ENCODE data around the gene SEC61G.

The SEC61G gene

DNA sequence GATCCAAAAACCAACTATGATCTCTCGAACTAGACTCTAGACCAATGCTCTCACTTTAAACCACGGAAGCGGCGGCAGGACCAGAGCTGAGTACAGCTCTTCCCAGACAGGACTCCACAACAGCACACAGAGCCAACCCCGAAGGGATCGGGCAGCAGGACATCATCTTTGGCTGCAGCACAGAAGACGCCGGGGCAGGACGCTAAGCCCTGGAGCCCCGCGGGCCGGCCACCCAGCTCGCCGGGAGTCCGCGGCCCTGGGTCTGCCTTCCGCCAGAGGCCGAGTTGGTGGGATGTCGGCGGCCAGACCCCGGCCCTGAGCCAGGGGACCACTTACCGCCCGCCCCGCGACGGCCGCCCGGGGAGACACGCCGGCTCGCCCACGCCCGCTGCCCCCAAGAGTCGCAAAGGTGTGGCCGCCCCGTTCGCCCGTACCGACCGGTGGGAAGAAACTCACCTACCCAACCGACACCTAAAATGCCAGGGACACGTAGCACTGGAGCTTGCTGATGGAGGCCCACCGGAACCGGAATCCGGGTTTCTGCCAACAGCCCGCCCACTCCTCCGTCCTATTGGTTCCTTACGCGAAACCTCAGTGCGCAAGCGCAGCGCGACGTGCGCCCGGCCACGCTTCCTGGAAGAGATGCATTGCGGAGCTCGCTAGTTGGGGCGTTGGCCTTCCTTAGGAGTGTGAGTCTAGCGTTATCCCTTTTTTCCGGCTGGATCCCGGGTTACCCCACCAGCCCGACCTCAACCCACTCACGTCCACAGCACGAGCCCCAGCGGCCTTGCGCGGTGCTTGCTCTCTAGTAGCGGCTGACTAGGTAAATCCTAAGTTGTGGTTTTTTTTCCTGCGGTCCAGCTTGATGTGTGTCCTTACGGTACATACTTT, at the start of gene SEC61G:
TSS of gene SEC61G (minus strand) at position 510 of the 891 bp plus-strand sequence. CDS start 1,623 bp downstream, outside the sequence.
- DNase-seq = peak; percentile 64

DNA sequence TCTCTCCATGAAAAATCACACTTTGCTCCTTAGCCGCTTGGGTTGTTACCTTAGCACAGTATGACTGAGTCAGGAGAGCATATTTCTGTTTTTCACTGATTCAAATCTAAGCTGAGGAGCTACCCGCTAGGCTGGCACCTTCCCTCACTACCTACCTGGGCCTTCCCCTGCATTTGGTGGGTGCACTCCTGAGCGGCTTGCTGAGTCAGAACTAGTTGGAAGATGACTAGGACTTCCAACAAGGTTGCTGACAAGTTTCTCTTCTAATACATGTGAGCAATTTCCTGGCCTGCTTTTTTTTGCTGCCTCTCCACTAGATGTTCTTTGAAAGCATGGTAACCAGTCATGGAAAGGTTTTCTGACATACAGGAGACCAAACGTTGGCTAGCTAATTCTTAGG, 43.8 kb upstream of the SEC61G start:
- DNase-seq = no peak

DNA sequence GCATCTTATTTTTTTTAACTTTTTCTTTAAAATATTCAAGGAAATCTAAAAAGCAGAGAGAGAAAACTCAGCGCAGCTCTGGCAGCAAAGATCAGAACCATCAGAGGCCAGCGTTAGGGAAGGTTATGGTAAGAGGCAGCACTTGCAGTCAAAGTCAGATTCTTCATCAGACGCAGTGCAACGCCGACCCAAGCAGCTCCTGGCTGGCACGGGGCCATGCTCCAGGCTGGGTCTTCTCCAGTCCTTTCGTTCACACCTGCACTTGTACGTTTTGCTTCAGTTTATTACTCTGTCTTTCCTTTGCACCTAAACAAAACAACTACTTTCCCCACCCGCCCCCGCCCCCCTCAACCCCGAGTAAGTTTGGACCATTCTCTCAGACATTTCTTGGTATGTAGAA, 43.1 kb upstream of the SEC61G start:
- DNase-seq = no peak

DNA sequence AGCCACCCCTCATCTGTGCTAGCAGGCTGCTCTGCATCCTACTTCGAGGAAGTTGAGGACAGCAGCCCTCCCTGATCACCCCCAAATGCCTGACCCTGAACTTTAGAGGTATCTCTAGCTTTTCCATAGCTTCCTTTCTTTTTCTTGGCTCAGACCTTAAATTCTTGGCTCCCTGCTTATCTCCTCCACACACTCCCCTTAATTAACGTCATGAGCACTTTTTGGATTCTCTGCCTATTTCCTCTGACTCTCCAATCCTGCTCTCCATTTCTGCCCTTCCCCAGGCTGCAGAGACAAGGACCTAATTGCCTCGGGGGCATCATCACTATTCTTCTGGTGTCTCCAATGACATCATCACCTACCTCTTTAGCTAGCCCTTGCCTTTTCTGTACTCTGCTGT, 40.8 kb upstream of the SEC61G start:
- DNase-seq = no peak

DNA sequence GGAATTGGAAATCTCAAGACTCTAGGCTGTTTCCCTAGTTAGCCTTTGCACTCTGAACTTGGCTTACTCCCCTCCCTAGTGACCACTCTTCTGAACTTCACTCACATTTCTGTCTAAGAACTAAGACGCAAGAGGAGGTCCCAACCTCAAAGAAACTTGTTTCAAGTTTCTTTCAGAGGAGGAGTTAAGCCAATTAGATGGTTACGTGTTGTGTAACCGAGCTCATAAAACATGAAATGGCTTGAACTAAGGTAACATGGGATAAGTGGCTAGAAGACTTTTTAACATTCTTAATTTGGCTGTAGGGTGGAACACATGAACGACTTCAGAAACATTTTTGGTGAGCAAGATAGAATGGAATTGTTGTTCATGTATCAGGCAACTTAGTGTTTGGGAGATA, 39.5 kb upstream of the SEC61G start:
- DNase-seq = no peak

DNA sequence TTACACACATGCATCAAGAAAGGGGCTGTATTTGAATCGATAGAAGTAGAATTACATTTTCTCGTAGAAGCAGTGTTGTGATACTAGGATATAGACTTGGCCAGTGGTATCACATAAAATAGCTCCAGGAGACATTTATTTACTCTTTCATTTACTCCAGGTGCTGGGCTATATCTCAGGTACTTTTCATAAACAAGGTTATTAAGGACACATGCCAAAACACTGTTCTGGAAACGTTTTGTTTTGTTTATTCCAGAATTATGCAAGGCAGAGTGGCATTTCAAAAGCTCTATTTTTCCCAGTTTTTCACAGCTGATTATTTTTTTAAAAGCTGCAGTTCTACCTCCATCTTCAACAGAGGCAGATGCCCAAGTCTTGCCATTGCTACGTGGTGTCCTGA, 37.8 kb upstream of the SEC61G start:
- DNase-seq = no peak

DNA sequence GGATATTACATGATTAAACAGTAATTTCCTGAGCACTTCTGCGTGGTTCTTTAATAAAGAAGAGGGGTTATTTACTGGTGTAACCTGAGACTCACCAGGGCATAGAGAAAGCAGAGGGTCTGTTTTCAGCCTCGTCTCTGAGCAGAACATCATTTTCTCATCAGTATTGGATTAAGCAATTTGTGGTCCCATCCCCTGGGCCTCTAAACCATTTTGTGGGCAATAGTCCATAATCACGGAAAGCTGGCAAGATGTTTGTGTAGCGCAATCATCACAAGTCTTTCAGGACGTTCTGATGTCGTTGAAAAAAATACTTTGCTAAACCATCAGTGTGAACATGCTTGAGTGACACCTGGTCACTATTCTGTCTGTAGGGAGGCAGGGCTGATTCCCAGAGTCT, 37.1 kb upstream of the SEC61G start:
- no peak for DNase-seq

DNA sequence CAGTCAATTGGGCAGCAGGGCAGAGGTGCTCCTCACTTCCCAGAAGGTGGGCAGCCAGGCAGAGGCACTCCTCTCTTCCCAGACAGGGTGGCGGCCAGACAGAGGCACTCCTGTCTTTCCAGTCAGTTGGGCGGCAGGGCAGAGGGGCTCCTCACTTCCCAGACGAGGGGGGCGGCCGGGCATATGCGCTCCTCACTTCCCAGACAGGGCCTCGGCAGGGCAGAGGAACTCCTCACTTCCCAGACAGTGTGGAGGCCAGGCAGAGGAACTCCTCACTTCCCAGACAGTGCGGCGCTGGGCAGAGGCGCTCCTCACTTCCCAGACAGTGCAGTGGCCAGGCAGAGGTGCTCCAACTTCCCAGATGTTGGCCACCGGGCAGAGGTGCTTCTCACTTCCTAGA, 33.4 kb upstream of the SEC61G start:
- DNase-seq = no peak

DNA sequence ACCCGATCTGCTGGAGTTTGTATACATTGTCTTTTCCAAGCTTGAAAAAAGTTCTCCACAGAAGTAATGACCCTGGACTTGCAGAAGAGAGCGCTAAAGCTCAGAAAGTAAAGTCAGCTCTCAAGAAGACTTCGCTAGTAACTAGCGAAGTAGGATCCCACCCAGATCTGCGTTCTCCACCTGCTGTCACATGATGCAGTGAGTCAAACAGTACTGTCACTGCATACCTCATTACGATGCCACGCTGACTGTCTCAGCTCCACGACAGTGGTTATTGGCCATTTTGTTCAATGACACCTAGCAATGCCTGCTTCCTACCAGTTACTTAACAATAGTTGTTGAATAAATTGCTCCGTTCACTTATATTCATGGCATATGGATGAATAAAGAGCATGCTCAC, 29.7 kb upstream of the SEC61G start:
- peak; percentile 49 for DNase-seq

DNA sequence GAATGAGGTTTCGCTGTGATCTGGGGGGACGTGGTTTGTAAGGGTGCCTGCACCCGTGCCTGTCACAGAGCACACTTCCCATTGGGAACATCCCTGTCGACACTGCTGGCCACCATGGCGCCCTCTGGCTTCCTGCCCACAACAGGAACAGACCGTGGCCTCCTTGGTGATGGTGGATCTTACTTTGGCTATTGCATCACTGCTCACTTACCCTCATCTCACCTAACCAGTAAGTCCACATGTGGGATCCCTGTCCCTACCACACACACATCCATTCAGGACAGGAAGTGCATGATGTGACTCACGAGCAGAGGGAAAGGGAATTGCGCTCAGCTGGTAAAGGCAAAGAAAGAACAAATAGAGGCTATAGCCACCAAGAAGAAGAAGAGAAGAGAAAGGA, 26.2 kb upstream of the SEC61G start:
- no peak for DNase-seq

DNA sequence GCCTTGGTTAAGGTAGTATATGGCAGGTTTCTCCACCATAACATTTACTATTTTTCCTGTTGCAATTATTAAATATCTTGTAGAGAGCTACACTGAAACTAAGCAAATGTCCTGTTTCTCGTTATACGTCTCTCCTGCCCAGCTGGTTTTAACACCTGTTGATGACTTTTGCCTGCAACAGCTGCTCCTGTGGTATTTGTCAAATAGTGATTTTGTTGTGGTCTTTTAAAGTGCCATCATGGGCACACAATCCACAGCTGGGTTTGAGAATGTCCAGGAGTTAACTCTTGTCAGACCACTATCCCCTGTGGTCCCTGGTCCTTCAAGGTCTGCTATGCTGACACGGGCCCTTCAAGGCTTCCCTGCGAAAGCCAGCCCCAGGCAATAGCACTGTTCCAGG, 24.9 kb upstream of the SEC61G start:
- no peak for DNase-seq

DNA sequence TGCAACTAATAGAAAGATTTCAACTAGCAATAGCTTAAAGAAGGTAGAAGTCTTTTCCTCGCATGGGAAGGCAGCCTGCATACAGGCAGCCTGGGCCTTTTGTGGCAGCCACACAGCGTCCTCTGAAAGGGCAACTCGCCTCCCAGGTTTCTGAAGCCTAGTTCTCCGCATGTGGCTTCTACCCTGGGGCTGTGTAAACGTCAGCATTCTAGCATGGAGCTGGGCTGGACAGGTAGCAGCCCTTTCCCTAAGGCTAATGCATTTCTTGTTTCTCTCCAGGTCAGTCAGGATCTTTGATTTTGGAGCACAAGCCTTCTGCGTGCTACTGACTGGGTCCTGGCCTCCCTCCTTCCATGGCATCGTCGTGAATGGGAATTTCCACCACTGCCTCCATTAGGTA, 23.8 kb upstream of the SEC61G start:
- no peak for DNase-seq

DNA sequence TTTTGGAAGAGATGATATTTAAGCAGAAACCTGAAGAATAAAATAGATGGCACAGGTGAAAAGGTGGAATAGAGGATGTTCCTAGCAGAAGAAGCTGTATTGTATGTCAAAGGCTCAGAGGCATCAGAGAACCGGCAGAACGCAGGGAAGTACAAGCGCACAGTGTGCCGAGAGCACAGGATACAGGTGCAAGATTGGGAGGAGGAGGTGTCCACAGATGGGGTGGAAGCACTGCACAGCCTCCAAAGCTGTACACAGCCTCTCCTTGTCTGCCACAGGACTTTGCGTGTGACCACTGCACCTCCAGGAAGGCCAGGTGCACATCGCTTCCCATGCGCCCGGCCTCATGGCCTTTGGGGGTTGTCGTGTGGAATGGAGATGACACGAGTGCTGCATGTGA, 23.3 kb upstream of the SEC61G start:
- no peak for DNase-seq

DNA sequence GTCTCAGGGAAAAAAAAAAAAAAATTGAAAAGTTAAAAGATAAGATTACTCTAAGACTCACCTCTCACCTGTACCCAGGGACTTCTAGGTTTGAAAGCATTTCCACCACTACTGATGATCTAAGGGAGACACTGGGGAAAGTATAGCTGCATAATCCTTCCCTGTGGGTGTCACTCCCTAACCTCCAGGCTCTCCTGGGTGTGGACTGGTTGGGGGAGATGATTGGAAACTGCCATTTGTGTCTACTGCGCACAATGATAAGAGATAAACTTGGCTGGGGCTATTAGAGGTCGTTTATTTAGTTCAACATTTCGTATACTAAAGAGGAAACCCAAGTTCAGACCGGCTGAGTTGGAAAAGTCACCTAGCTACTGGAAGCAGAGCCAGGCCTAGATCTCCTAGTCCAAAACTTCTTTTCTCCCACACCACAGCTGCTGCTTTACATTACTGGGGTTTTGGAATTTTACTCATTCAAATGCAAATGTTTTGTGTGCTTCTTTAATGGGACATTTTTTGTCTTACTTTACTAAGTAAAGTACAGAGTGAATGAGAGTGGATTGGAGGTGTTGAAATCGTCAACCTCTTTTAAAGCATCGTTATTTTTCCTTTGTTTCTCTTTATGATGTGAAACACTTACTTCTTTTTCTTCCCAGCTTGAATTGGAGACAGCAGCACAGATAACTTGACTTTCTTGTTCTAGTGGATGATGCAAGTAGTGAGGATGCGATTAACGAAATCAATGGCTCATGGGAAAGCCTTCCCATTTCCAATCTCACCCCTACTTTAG, 22.3 kb upstream of the SEC61G start:
- no peak for DNase-seq

DNA sequence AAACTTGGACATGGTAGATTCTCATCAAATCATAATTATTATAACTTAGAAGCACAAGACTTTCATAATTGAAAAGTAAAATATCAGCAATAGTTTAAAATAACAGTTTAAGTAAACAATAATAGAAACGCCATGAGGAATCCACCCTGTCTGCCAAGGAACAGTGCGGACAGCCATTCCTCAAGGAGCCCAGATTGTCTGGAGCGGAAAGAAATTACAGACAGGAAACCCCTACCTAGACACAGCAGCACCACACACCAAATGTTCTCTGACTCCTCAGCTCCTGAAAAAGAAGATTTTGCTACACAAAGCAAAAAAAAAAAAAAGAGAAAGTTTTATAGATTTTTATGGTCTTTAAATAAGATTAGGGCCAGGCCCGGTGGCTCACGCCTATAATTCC, 21.5 kb upstream of the SEC61G start:
- DNase-seq = no peak

DNA sequence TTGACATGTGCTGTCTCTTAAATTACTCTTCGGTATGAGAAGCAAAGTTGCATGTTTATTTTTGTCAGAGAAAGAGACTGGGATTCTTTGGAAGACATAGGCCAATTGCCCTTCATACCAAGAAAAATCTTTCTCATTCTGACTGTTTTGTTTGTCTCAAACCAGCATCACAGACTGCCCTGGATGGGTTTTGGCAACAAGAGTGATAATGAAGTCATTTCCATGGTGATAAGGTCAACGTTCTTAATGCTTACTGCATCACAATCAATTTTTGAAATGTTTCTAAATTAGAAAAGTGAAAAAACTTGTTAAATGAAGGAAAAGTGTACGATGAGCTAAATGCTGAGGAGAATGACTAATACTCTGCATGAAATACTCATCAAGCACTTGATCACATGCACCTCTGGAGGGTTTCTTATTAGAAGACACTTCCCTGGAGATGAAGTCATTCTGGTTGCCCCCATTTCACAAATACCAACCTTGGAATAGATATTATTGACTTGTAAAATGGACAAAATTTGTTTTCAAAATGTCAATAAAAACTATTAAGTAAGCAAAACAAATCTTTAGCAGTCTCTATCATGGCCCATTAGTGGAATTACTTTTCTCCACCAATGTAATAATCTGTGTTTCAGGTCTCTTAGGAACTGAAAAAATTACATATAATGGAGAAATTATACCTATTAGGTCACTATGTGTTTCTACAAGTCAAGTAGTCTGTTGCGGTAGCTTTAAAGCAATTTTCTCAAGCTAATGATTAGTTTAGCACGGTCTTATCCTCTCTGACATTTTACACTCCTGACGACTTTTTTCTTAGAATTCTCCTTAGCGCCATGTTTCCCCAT, 19.9 kb upstream of the SEC61G start:
- no peak for DNase-seq

DNA sequence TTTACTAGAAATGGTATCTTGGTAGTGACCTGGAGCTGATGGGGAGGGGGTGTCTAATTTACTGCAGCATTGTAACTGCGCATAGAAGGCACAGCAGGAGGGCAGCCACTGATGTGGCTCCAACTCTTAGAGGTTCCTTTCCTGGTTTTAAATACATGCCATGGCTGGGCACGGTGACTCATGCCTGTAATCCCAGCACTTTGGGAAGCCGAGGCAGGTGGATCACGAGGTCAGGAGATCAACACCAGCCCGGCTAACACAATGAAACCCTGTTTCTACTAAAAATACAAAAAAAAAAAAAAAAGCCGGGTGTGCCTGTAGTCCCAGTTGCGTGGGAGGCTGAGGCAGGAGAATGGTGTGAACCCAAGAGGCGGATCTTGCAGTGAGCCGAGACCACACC, 19.2 kb upstream of the SEC61G start:
- no peak for DNase-seq

DNA sequence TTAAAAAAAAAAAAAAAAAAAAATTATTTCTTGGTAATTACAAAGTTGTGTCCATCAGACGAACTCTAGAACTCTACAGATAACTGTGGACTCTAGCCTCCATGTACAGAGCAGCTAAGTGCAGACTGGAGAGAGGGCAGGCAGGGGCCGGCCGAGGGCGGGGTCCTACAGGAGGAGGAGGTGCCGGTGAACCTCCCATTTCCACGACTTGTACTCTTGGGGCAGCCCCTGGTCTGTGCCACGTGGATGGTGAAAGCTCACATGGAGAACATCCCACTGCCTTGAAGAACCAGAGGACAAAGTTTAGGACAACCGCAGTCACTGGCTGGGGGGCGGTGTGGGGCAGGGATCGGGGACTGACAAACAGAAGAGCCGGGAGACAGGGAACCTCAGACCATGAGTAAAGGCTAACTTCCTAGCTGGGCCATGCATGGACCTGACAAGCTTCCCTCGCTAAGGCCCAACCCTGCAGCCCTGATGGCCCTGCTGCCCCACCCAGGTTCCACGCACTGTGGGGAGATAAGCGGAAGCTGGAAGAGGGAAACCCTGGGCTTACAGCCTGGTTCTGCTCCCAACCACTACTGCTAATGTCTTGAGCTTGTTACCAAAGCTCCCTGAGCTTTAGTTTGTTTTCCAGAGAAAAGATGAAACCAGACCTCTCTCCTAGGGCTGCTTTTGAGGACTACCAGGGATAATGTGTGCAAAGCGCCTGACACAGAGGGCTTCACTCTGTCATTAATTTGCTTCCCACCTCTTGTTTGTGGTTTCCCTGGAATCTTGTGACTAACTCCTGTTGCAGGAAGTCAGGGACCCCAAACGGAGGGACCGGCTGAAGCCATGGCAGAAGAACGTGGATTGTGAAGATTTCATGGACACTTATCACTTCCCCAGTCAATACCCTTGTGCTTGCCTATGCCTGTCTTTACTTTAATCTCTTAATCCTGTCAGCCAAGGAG, 16.1 kb upstream of the SEC61G start:
- DNase-seq = no peak

DNA sequence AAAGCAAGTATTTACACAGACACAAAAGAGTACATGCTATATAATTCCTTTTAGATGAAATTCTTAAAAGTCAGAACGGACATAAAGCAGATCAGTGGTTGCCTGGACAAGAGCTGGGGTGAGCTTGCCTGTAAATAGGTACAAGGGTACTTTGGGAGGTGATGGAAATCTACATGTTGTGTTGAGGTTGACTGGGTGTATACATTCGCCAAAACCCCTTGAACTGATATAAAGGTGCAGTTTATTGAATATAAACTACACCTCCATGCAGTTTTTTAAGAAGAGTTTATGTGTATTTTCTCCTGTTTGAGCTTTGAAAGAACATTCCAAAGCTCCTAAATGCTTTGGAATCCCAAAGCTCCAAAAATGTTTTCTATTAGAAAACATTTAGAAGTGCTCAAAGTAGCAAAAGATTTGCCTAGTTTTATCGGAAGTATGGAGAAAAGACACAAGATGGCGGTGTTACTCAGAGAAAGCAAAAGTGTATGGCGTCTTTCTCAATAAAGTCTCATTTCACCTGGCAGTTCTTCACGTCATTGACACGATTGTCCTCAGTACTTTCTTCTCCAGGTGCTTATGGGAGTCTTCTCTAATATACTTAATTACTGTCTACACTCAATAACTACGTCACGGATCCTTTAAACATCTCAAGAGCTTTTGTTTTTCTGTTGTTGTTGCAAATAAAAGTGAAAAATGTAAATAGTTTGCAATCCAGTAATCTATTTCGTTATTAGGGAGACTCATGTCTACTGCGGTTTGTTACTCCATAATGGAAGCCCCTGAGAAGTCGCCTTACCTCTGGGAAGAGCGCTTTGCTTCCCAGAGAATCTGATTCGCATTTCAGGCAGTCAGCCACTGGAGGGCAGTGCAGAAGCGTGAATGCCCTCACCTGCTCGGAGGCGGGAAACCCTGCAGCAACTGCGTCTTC, 14.7 kb upstream of the SEC61G start:
- no peak for DNase-seq

DNA sequence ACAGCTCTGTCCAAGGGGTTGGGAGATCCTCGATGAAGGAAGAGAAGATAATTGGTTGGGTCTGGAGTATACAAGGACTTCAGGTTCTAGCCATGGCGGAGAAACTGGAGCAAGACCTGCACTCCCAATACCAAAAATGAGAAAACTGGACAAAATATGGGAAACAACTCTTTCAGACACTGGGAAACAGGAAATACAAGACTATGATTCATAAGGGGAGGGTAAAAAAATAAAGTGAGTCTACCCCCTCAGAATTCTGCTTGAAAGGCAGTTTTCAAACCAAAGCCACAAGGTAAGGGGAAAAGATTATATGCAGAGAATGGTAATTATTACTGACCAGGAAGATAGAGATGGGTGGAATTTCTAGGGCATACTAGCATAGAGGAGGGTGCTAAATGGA, 10.2 kb upstream of the SEC61G start:
- DNase-seq = no peak

DNA sequence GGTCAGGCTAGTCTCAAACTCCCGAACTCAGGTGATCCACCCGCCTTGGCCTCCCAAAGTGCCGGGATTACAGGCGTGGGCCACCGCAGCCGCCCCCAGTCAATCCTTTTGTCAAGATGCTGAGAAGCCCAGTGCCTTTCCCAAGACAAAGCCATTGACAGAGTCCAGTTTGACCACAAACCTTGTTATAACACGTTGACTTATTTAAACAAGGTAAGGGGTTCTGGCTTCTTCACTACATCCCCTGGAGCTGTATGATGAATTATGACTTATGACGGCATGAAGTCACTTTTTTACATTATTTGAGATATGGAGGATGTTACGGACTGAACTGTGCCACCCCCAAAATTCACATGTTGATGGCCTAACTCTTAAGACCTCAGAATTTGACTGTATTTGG, 5.8 kb upstream of the SEC61G start:
- no peak for DNase-seq
